ENCODE measurements around the gene YTHDF1.
"Not testable (repeated sequence)": the region's sequence is repeated elsewhere in the genome, so short reads cannot be mapped to it uniquely, and the experiment has no call there.

The YTHDF1 gene

DNA sequence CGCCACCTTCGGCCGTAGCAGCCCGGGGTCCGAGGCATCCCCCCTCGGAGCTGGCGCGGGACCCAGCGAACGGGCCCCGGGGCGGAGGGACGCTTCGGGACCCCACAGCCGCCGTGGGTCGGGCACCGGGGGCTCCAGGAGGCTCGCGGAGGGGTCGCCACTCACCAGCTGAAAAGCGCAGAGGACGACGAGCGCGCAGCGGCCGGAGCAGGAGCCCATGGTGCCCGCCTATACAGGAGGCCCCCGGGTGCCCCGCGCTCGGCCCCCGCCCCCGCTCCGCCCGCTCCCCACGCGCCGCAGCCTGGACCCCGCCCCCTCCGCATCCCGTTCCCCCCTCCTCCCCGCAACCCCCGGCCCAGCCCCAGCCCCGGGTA lies 38.3 kb upstream of the YTHDF1 start, which contains the start of gene NKAIN4:
NKAIN4 (minus strand) TSS at position 232 of the 374 bp plus-strand sequence; CDS start at position 219, 13 bp downstream.
- H3K4me3 Mint-ChIP-seq: no peak within 1 kb of the TSS

DNA sequence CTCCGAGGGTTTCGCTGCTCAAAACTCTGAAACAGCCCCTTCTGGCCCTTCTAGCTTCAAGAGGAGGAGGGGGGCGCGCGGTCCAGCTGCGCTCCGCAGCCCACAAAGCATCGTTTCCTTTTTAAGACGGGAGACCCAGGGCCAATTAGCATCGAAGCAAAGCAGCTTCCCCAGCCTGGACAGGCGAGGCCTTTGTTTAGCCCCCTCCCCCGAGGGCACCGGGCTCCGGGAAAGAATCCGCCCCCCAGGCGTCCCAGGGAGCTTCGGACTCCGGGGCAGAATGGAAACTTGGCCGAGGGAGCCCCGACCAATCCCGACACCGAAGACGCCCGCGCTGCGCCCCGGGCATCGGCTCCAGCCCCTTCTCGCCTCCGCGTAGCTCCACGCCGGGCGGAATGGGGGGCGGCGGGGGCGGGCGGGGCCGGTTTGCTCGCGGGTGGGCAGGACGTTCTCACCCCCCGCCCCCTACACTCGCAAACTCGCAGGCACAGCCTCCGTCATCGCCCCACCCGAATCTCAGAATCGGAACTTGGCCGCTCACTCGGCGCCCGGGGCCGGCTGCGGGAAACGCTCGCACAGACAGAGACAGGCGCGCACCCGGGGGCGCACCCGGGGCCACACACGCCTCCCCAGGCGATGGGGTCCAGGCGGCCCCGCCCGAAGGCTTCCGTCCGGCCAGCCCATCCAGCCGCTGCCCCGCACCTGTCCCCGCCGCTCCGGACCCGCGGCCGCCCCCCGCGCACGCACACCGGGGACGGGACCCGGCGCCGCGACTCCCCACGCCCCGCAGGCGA lies 37.7 kb upstream of the YTHDF1 start:
- H3K4me1 Mint-ChIP-seq (ENCODE audit: low read depth): no peaks in the 10 kb centered on the region
- peaks cover 55% of the 10 kb centered on the region for H3K27me3 Mint-ChIP-seq
- no peaks in the 10 kb centered on the region for H3K36me3 Mint-ChIP-seq (ENCODE audit: low read depth)
- no peak overlapping the region for H3K27ac Mint-ChIP-seq
- no peaks in the 10 kb centered on the region for H3K9me3 Mint-ChIP-seq
- H3K4me3 Mint-ChIP-seq: no peak overlapping the region

More for the DNA sequence above, 38.3 kb upstream of the YTHDF1 start, which contains the start of gene NKAIN4:
- Mint-ChIP-seq H3K27ac (no peak within 1 kb of the TSS), H3K36me3 (ENCODE audit: low read depth) (no peaks in the 10 kb centered on the region), H3K27me3 (peaks cover 51% of the 10 kb centered on the region), H3K9me3 (no peaks in the 10 kb centered on the region), H3K4me1 (ENCODE audit: low read depth) (no peaks in the 10 kb centered on the region)

DNA sequence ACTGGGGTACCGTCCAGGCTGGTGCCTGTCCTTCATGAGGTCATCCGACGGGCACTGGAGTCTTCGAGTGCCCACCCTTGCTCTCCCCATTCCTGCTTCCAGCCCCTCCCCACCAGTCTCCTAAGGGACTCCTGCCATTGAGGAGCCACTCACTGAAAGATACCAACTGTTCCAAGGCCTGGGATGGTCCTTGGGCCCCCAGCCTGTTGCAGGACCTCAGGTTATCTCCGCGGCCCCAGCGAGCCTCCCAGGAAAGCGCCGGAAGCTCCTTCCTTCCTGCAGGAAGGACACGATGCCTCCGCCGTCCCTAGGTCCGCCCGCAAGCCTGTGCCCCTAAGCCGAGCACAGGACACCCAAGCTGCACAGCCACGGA lies 37.1 kb upstream of the YTHDF1 start:
- Mint-ChIP-seq H3K36me3 (ENCODE audit: low read depth) (no peaks in the 10 kb centered on the region), H3K9me3 (no peaks in the 10 kb centered on the region), H3K27ac (no peak overlapping the region), H3K4me1 (ENCODE audit: low read depth) (no peaks in the 10 kb centered on the region), H3K27me3 (peaks cover 58% of the 10 kb centered on the region), H3K4me3 (peak overlapping the region; percentile 1)

DNA sequence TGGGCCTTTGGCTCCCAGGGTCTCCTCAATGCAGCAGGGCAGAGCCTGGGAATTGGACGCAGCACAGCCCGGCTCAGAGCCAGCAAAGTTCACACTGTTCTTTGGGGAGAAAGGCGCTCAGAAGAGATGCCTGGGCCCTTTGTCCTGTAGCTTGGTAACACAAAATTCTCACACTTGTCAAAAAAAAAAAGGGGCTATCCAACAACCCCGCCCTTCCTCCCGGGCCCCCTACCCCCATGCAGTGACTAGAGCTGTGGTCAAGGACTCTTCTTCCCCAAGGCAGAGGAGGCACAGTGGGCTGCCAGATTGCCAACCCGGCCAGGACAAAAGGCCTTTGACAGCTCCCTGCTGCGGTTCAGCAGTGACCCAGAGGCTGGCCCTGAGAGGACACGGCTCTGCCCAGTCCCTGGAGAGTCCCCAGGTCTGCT lies 36.4 kb upstream of the YTHDF1 start:
- no peak overlapping the region for H3K4me3 Mint-ChIP-seq
- H3K4me1 Mint-ChIP-seq (ENCODE audit: low read depth): no peaks in the 10 kb centered on the region
- H3K9me3 Mint-ChIP-seq: no peaks in the 10 kb centered on the region
- no peak overlapping the region for H3K27ac Mint-ChIP-seq
- H3K27me3 Mint-ChIP-seq: peaks cover 58% of the 10 kb centered on the region
- H3K36me3 Mint-ChIP-seq (ENCODE audit: low read depth): no peaks in the 10 kb centered on the region

DNA sequence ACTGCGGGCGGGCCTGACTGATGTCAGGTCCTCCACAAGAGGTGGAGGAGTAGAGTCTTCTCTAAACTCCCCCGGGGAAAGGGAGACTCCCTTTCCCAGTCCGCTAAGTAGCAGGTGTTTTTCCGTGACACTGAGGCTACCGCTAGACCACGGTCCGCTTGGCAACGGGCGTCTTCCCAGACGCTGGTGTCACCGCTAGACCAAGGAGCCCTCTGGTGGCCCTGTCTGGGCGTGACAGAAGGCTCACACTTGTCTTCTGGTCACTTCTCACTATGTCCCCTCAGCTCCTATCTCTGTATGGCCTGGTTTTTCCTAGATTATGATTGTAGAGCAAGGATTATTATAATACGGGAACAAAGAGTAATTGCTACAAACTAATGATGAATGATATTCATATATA lies 35.4 kb upstream of the YTHDF1 start:
- not testable (repeated sequence) for H3K4me1 Mint-ChIP-seq (ENCODE audit: low read depth); H3K27ac Mint-ChIP-seq
- peaks cover 50% of the 10 kb centered on the region for H3K27me3 Mint-ChIP-seq

DNA sequence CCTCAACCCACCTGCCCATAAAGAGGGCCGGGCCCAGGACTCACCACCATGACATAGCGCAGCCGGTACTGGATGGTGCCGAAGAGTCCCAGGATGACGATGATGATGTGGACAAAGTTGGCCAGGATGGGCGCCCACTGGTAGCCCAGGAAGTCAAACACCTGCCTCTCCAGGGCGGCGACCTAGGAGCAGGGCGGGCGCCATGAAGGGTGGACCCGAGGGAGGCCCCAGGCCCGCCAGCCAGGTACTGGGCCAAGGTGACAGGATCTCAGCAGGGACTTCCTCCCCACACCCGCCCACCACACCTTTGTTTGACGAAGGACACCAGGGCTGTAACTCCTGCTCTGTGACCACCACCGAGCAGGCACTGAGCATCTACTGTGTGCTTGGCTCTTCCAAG lies 34.0 kb upstream of the YTHDF1 start:
- Mint-ChIP-seq H3K4me1 (ENCODE audit: low read depth) (no peaks in the 10 kb centered on the region), H3K36me3 (ENCODE audit: low read depth) (no peaks in the 10 kb centered on the region), H3K27ac (no peak overlapping the region), H3K4me3 (no peak overlapping the region), H3K9me3 (no peaks in the 10 kb centered on the region), H3K27me3 (peaks cover 35% of the 10 kb centered on the region)

More for the DNA sequence above, 35.4 kb upstream of the YTHDF1 start:
- not testable (repeated sequence) for H3K4me3 Mint-ChIP-seq; H3K36me3 Mint-ChIP-seq (ENCODE audit: low read depth); H3K9me3 Mint-ChIP-seq

DNA sequence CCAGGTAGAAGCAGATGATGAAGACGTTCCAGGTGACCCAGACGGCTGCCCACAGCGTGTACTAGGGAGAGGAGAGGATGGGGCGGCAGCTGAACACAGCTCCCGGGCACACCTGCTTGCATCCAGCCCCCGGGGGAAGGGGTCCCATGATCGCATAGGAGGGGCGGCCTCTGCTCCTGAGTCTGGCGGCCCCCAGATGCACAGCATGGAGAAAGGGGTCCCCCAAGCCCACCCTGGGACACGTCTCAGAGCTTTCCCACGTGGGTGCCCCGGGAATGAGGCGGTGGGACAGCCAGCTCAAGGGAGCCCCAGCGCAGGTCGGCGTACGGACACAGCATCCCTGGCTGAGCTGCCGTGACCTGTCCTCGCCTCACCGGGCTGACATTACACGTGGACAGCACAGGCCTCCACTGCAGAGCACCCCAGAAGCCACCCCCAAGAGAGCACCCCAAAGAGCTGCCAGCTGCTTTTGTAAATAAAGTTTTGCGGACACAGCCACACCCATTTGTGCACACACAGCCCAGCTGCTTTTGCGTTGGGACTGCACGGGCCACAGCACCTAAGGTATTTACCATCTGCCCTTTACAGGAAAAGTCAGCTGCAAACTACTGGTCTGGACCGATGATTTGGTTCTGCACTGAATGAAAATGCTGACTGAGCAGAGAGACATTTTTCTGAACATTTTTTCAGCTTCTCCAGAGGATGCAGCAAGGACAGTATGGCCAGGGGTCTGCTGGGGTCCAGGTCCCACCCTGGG lies 33.1 kb upstream of the YTHDF1 start:
- Mint-ChIP-seq H3K4me3 (no peak overlapping the region), H3K27me3 (peaks cover 32% of the 10 kb centered on the region), H3K27ac (no peak overlapping the region), H3K9me3 (no peaks in the 10 kb centered on the region), H3K4me1 (ENCODE audit: low read depth) (no peaks in the 10 kb centered on the region), H3K36me3 (ENCODE audit: low read depth) (no peaks in the 10 kb centered on the region)

DNA sequence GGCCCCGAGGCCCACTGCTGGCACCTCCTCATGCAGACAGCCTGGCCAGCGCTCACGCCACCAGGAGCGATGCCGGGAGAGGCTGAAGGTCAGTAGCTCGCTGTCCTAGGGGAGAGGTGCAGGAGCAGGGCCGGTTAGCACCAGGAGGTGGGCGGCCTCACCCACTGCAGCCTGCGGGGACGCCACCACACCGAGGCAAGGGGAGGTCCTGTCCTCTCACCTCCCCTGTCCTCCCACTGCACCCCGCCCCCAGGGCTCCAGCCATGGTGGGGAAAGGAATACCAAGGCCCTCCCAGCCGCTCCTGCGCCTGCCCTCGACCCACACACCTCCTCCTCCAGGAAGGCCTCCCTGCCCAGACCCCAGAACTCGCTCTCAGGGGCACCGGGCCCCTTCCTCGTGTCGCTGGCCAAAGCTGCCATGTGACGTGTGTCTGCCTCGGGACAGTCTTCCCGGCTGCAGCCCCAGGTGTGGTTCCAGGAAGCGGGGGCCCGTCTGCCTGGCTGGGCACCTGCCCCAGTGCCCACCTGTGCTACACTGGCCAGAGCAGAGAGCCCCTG lies 31.8 kb upstream of the YTHDF1 start:
- H3K27me3 Mint-ChIP-seq: peaks cover 28% of the 10 kb centered on the region

DNA sequence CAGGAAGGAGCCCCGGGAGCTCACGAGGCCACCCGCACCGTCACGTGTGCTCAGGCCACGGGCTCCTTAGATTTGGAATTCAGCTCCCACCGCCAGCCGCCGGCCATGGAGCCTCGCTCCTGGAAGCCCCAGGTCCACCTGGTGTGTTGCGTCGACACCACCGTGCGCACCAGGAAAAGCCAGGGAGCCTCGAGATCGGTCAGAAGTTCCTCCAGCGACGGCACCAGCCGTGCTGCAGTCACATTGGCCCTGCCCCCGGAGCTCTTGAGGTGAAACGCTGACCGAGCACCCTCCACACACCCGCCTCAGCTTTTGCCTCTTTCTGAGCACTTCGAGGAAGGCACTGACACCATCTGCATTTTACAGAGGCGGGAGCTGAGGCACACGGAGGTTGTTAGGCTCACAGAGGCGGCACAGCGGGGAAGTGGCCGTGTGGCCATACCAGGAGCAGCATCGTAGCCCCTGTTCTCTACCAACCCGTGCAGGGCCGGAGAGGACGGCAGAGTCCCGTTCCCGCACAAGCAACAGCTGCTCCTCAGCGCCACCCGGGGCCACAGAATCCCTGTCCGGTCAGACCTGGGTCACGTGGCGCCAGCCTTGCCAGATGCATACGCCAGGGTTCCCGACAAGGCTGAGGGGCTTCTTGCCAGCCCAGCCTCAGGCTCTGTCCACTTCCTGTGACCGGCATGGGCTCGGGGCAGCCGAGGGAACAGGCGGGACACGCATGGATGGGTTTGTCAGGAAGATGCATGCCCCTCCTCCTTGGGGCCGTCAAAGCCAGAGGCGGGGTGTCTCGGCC lies 30.8 kb upstream of the YTHDF1 start:
- H3K9me3 Mint-ChIP-seq: no peaks in the 10 kb centered on the region
- H3K36me3 Mint-ChIP-seq (ENCODE audit: low read depth): no peaks in the 10 kb centered on the region
- no peaks in the 10 kb centered on the region for H3K4me1 Mint-ChIP-seq (ENCODE audit: low read depth)
- no peak overlapping the region for H3K4me3 Mint-ChIP-seq
- H3K27ac Mint-ChIP-seq: no peak overlapping the region
- peaks cover 22% of the 10 kb centered on the region for H3K27me3 Mint-ChIP-seq

More for the DNA sequence above, 31.8 kb upstream of the YTHDF1 start:
- H3K9me3 Mint-ChIP-seq: no peaks in the 10 kb centered on the region
- no peaks in the 10 kb centered on the region for H3K36me3 Mint-ChIP-seq (ENCODE audit: low read depth)
- no peak overlapping the region for H3K27ac Mint-ChIP-seq
- no peaks in the 10 kb centered on the region for H3K4me1 Mint-ChIP-seq (ENCODE audit: low read depth)
- H3K4me3 Mint-ChIP-seq: no peak overlapping the region

DNA sequence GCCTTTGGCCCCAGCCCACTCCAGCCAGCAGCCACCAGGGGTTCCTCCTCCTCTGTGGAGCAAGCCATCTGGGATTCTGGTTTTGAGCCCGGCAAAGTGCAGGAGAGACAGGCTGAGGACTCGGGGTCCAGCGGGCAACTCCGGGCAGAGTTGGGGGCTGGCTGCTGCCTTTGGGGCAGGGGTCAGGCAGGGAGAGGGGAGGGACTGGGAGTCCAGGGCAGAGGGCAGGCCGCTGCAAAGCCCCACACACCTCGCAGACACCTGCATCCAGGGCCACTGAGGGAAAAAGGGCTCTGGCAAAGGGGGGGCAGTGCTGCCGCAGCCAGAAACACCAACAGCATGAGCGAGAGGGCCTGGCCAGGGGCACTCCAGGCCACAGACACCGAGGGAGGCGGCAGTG lies 28.5 kb upstream of the YTHDF1 start:
- H3K27me3 Mint-ChIP-seq: peaks cover 11% of the 10 kb centered on the region
- H3K4me1 Mint-ChIP-seq (ENCODE audit: low read depth): no peaks in the 10 kb centered on the region

DNA sequence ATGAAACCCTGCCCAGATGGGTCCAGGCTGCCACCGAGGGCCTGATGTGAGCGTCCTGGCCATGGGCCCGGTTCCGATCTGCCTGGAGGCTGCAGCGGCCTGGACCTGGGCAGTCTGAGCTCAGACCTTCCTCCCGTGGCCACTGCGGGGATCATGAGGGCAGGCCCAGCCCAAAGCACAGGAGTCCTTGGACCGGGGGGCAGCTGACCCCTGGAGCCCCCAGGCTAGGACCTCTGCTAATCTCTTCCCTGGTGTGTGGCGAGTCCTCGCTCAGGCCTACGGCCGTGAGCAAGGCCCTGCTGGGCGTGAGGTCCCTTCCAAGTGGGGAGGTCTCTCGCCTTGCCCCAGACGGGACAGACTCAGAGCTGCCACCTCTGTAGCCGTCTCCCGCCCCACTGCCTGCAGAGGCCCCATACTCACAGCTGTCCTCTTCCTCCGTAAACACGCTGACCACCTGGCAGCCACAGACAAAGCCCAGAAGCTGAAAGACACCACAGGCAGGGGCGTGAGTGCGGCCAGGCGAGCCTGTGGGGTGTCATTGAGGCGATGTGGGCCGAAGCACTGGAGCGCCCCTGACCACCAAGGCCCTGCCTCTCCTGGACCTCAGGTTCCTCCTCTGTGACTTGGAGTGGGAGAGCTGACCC lies 27.8 kb upstream of the YTHDF1 start:
- Mint-ChIP-seq H3K27me3 (peaks cover 4% of the 10 kb centered on the region), H3K4me3 (no peak overlapping the region), H3K9me3 (no peaks in the 10 kb centered on the region), H3K27ac (no peak overlapping the region), H3K36me3 (ENCODE audit: low read depth) (no peaks in the 10 kb centered on the region), H3K4me1 (ENCODE audit: low read depth) (no peaks in the 10 kb centered on the region)

More for the DNA sequence above, 28.5 kb upstream of the YTHDF1 start:
- Mint-ChIP-seq H3K9me3 (no peaks in the 10 kb centered on the region), H3K4me3 (no peak overlapping the region), H3K27ac (no peak overlapping the region), H3K36me3 (ENCODE audit: low read depth) (no peaks in the 10 kb centered on the region)

DNA sequence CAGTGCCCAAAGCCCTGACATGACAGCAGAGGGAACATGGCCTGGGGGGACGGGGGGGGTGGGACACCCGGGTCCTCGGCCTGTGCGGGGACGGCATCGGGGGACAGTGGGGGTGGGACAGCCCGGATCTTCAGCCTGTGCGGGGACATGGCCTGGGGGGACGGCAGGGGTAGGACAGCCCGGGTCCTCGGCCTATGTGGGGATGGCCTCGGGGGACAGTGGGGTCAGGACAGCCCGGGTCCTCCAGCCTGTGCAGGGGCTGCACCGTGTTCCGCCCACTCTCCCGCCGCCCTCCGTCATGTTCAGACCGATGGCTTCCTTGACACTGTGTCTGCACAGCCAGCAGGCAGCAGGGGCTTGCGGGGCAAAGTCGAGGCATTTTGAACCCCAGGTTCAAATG lies 26.8 kb upstream of the YTHDF1 start:
- Mint-ChIP-seq H3K4me3 (no peak overlapping the region), H3K27me3 (no peaks in the 10 kb centered on the region)

DNA sequence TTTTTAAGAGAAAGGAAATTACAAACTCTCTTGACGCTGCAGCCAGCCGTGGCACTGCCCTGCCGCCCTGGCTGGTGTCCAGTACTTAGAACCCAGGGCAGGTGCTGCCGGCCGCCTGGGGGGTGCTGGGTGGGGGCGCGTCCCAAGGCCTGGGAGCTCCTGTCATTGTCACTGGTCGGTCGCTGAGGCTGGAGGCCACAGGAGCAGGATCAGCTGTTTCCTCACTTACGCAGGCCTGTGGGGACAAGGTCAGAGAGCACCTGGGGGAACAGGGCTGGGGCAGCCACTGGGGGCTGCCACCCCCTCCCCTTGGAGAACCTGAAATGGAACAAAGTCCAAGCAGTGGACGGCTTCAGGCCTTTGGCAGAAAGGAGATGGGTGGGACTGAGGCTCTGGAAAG lies 25.3 kb upstream of the YTHDF1 start:
- no peak overlapping the region for H3K4me3 Mint-ChIP-seq
- H3K4me1 Mint-ChIP-seq (ENCODE audit: low read depth): no peaks in the 10 kb centered on the region
- no peaks in the 10 kb centered on the region for H3K9me3 Mint-ChIP-seq
- no peaks in the 10 kb centered on the region for H3K27me3 Mint-ChIP-seq
- no peaks in the 10 kb centered on the region for H3K36me3 Mint-ChIP-seq (ENCODE audit: low read depth)
- H3K27ac Mint-ChIP-seq: no peak overlapping the region

More for the DNA sequence above, 26.8 kb upstream of the YTHDF1 start:
- no peak overlapping the region for H3K27ac Mint-ChIP-seq
- H3K36me3 Mint-ChIP-seq (ENCODE audit: low read depth): no peaks in the 10 kb centered on the region
- H3K9me3 Mint-ChIP-seq: no peaks in the 10 kb centered on the region
- no peaks in the 10 kb centered on the region for H3K4me1 Mint-ChIP-seq (ENCODE audit: low read depth)

DNA sequence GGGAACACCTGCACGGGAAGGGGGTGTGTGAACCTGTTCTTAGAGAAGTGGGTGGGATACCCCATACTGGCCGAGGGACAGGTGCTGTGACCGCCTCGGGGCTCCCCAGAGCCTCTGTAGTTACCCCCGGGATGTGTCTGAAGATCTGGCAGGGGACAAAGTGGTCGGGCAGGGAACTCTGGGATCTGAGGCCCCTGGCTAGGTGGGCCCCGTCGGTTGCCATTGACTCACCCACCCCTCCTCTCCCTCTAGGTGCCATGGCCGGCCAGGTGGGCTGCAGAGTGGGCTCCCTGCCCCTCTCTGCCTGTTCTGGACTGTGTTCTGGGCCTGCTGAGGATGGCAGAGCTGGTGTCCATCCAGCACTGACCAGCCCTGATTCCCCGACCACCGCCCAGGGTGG lies 24.1 kb upstream of the YTHDF1 start:
- H3K27me3 Mint-ChIP-seq: no peaks in the 10 kb centered on the region

More for the DNA sequence above, 24.1 kb upstream of the YTHDF1 start:
- Mint-ChIP-seq H3K4me3 (no peak overlapping the region), H3K4me1 (ENCODE audit: low read depth) (no peaks in the 10 kb centered on the region), H3K36me3 (ENCODE audit: low read depth) (no peaks in the 10 kb centered on the region), H3K27ac (no peak overlapping the region), H3K9me3 (no peaks in the 10 kb centered on the region)

Data from stimulated activated naive CD8-positive, alpha-beta T cell treated with anti-CD3 and anti-CD28 coated beads, Interleukin-15, Interleukin-2, amounts not matched to agents 100 ng/mL and 50 ng/mL, for 24 hours (primary cell).